Mammary epithelial cell (primary cell): ENCODE results near the gene IL11.

Experiments used
- EZH2 ChIP-seq: IDR thresholded peaks from 2 replicates; pipeline ENCODE4 v1.6.1; 2012; ENCODE audit warnings: low read length, inconsistent platforms, borderline replicate concordance
- TF ChIP-seq, protein P1 (sequence below), 2 donors: IDR thresholded peaks in 1 of 2; conservative IDR thresholded peaks in 1 of 2; 2 replicates each; pipeline ENCODE4 v1.5.1; 2011 to 2012; ENCODE audit warnings: inconsistent platforms in 2 of 2, low read length in 2 of 2, mild to moderate bottlenecking in 2 of 2, control low read depth in 1 of 2, low read depth in 1 of 2; ENCODE audit not compliant: insufficient read depth in 1 of 2; ENCODE audit errors: extremely low read depth in 1 of 2

DNA sequence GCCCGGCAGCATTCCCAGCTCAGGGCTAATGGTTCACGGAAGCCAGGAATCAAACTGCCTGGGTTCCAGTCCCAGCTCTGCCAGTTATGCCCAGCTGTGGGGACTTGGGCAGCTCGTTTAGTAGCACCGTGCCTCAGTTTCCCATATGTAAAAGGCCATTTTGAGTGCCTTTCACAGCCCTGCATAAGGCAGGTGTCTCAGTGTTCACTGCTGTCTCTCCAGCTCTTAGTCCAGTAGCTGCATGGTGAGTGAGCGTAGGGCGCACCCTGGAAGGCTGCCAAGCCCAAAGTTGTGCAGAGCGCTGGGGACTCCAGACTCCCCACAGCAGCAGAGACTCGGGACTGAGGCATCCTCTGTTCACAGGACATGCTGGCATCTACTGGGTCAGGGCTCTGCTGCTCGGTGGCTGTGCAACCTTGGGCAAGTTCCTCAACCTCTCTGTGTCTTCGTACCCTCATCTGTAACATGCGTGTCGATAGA is 21.0 kb upstream of the IL11 start:
- TF ChIP-seq, protein P1, sequence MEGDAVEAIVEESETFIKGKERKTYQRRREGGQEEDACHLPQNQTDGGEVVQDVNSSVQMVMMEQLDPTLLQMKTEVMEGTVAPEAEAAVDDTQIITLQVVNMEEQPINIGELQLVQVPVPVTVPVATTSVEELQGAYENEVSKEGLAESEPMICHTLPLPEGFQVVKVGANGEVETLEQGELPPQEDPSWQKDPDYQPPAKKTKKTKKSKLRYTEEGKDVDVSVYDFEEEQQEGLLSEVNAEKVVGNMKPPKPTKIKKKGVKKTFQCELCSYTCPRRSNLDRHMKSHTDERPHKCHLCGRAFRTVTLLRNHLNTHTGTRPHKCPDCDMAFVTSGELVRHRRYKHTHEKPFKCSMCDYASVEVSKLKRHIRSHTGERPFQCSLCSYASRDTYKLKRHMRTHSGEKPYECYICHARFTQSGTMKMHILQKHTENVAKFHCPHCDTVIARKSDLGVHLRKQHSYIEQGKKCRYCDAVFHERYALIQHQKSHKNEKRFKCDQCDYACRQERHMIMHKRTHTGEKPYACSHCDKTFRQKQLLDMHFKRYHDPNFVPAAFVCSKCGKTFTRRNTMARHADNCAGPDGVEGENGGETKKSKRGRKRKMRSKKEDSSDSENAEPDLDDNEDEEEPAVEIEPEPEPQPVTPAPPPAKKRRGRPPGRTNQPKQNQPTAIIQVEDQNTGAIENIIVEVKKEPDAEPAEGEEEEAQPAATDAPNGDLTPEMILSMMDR (conservative IDR thresholded peaks at IDR 0.05 in 1 of 2, IDR thresholded peaks at IDR 0.05 in 1 of 2; ENCODE audit: extremely low read depth in 1 of 2, insufficient read depth in 1 of 2, low read depth in 1 of 2, low read length in 2 of 2), result no peak
- TF ChIP-seq EZH2, result no peak
